ENCODE results near the gene NR2C2.

NR2C2 gene

GRCh38 chr3:14921811-14922705 lies 25.3 kb upstream of the NR2C2 start:
- DNase-seq = no peak

- DNase-seq = no peak
Observed at GRCh38 chr3:14922863-14923262, 24.5 kb upstream of the NR2C2 start.

GRCh38 chr3:14923476-14923875 lies 23.9 kb upstream of the NR2C2 start:
- DNase-seq = no peak

DNA sequence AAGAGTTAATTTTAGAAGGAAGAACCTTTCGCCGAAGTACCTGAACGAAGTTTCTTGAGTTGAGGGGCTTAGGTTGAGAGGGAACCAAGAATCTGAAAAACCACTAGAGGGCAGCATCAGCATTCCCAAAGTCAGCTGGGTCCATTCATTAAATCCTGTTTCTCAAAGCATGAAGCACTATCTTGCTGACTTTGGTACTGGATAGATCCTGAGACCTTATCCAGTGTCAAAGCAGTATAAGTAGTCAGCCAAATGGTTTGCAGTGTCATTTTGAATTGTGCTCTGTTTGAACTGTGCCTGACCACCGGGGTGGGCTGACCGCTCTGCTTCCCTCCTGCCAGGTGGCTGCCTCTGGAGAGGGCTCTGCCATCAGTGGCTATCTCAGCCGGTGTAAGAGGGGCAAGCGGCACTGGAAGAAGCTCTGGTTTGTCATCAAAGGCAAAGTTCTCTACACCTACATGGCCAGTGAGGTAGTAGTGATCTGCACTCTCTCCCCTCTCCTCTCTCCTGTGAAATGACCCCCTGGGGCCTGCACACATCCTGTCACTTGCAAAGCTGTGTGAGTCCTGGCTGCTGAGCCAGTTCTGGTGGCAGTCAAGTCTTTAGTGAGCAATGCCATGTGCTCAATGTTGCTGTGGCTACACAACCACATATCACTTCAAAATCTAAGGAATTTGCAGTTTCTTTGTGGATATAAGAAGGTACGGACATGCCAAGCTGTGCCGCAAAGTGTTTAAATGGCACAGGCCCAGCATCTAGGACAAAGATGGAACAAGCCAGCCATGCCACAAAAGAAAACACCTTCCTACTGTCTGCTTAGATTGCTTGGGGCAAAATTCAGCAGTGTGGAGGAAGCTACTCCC lies 21.4 kb upstream of the NR2C2 start:
- peak; percentile 14 to 83 for DNase-seq

DNA sequence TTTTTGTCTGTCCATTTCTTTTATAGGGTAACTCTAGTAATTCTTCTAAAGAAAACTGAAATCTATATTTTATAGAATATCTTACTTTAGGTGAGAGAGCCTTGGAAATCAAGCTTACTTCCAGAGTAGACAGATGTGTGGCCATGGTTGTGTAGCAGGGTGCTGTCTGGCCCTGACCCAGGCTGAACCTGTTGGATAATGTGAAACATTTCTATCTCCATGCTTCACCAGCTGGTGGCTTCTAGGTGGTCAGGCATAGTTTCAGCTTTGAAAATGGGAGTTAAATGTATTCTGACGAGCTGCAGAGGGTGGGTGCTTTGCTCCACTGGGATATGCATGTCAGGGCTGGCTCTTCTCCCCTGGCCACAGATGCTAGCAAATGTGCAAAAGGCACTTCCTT lies 20.8 kb upstream of the NR2C2 start:
- no peak for DNase-seq

DNA sequence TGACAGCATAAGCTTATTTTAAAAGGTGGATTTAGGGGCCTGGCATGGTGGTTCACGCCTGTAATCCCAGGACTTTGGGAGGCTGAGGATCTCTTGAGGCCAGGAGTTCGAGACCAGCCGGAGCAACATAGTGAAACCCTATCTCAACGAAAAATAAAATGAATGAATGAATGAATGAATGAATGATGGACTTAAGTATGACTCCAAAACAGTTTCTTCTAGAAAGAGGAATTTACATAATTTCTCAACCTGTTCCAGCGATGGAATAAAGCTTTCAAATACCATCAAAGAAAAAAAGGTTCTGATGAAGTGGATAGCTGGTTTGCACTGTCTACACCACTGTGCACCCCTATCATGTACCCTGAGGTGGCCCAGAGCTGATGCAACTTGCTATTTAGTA lies 20.1 kb upstream of the NR2C2 start:
- no peak for DNase-seq

DNA sequence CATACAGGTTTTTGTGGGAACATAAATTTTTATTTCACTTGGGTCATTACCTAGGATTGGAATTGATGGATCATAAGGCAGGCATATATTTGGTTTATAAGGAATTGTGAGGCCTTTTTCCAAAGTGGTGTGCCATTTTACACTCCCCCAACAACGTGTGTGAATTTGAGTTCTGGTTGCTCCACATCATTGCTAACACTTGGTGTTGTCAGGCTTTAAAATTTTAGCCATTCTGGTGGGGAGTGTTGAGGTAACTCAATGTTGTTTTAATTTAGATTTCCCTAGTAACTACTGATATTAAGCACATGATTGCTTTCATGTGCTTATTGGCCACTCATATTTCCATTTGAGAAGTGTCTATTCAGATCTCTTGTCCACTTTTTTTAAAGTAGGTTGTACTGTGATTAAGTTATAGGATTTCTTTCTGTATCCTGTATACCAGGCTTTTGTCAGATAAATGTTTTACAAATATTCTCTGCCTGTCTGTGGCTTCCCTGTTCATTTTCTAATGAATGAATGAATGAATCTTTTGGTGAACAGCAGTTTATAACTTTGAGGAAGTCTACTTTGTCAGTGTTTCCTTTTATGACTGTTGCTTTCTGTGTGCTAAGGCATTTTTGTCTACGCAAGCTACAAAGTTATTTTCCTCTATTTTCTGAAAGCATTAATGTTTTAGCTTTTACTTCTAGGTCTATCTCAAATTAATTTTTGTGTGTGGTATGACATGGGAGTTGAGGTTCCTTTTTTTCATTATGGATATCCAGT lies 17.9 kb upstream of the NR2C2 start:
- DNase-seq = no peak

DNA sequence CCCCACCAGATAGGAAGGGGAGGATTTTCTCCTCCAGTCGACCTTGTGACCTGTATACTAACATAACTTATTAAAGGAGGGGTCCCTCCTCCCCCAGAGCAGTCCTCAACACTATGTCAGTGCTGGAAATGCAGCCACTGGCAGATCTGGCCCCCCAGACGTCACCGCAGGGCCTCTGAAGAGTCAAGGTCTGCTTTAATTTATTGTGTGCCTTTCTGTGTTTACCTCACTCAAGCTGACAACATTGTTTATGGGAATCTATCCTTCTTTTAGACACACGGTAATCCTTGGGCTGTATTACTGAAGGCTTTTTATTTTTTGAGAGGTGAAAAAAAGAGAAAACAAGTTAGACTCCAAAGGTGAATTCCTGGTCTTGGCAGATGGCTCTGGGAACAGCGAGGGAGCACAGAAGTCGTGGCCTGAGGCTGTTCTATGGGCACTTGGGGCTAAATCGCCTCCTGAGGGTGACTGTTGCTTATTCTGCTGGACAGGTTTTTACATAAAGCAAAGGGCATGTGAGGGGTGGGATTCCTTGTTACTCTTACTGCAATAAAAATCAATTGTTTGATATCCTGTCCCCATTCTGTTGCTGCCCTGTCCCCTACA lies 13.5 kb upstream of the NR2C2 start:
- DNase-seq = no peak

DNA sequence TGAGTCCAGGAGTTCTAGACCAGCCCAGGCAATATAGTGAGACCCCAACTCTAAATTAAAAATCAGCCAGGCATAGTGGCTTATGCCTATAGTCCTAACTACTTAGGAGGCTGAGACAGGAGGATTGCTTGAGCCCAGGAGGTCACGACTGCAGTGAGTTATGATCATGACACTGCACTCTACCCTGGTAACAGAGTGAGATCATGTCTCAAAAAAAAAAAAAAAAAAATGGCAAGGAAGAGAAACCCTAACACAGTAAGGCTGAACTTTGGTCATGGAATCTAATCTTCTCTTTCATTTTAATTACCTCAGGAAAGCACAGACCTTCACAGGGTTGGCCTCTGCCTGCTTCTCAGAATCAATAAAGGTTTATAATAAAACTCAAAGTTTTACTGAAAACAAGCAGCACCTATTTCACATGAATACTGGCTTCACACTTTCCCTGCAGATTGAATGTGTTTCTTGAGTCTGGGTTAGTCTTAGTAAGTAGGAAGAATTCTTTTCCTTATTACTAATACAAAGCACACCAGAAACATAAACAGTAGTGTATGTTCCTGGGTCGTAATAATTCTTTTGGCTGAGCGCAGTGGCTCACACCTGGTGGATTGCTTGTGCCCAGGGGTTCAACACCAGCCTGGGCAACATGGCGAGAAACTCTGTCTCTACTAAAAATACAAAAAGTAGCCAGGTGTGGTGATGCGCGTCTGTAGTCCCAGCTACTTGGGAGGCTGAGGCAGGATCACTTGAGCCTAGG lies 11.6 kb upstream of the NR2C2 start:
- DNase-seq = no peak

GRCh38 chr3:14938954-14939353 lies 8.4 kb upstream of the NR2C2 start:
- no peak for DNase-seq

GRCh38 chr3:14941871-14942270 lies 5.5 kb upstream of the NR2C2 start:
- no peak for DNase-seq

DNA sequence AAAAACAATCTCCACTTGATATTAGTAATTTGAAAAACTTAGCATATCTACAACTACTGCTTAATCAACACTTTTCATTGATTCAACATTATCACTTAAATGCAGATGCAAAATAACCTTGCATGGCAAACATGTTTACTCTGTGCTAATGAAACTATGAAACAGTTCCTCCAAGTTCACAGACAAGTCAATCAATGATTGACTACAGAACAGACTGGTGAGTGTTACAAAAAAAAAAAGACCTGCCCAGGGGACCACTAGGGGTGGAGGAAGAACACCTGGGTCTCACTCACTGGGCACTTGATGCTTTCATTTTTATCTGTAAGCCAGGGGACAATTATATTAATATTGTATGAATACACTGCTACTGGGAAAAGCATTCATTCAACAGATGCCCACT lies 4.3 kb upstream of the NR2C2 start:
- no peak for DNase-seq

GRCh38 chr3:14946236-14946635 lies 1.1 kb upstream of the NR2C2 start:
- DNase-seq = no peak

DNA sequence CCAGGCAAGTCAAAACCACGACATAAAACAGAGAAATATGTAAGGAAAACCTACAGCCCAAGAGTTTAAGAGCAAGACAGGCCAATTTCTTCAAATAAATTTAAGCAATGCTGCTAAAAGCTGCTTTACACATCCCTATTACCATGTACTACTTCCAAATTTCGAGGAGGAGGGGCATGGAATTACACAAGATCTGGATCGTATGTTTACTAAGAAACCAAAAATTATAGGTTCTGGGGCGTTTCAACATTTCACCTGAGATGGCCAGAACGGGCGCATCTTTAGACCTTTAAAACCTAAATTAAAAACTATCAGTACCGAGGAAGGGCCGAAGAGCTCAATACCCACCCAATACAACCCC lies 664 bp upstream of the NR2C2 start:
- no peak for DNase-seq

DNA sequence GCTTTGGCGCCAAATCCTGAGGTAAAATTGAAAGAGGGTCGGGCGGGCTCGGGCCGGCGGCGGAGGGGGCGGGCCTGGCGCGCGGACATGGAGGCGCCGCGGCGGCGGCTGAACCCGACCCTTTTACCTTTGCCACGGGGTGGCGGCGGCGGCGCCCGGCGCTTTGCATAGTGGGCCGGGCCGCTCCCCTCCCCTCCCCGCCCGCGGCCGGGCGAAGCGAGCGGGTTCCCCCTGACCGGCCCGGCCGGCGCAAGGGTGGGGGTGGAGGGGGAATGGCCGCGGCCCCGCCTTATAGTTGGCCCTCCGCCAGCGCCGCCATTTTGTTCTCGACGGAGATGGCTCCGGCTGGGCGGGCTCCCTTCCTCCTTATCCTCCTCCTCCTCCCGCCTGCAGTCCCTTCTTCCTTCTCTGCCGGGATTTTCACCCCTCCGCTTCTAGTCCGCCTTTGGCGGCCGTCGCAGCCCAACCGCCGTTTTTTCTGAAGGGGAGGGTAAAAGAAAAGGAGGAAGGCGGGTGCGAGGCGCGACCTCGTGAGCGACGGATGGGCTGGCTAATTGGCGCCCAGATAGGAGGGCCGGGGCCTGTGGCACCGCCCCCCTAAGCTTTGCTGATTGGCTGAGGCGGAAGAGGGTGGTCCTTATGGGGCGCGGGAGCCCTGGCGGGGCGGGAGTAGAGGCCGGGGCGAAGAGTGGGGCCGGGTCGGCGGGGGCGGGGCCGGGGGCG lies 664 bp downstream of the NR2C2 start:
- DNase-seq = peak; percentile 90 to 97

DNA sequence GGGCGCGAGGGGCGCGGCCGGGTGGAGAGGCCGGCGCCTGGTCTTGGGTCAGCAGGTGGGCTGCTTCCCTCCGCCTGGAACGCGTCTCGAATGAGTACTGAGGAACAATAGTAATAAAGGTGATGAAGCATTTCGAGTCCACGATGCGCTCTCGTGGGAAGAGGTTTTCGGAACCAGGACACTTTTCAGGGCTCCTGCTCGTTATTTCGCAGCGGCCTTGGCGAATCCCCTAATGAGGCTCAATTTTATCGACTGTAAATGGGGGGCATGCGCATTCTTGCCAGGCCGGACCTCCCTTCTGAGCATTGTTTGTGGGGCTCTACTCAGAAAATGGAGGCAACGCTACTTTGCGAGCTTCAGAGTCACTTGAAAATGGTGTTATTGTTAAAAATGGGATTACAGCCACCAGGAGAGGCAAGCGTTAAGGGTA lies 1.2 kb downstream of the NR2C2 start:
- DNase-seq = no peak

DNA sequence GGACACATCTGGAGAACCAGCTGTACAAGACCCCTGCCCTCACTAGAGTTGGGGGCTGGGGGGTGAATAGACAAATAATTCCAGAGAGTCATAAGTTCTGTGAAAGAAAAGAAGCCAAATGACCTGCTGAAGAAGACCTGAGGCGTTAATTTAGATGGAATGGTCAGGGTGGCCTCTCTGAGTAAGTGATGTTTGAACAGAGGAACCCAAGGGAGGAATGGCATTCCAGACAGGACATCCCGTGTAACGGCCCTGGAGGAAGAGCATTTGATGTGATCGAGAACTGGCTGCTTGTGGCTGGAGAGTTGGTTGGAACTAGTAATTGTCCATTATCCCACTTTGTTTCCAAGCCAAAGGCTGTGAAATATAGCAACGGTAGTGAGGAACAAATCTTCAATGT lies 1.7 kb downstream of the NR2C2 start:
- DNase-seq = no peak

- no peak for DNase-seq
Observed at GRCh38 chr3:14950274-14950673, 2.9 kb downstream of the NR2C2 start.

GRCh38 chr3:14957153-14957552 lies 9.8 kb downstream of the NR2C2 start:
- peak; percentile 44 to 58 for DNase-seq

DNA sequence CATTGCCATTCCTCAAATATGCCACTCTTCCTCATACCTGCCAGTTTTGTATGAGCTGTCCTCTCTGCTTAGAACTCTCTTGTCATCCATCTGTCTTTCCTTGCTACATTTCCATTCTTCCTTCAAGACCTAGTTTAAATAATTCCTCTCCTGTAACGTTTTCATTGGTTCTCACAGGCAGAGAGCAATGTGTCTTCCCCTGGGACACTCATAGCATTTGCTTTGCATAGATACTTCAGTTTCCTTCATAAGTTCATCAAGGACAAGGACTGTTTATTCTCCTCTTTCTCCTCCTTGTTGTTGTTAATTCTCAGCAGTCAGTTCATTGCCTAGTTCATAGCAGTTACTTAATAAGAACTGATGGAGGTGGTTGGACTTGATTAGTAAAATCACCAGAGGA lies 10.5 kb downstream of the NR2C2 start:
- peak; percentile 51 to 61 for DNase-seq

GRCh38 chr3:14959359-14959943 lies 12.1 kb downstream of the NR2C2 start:
- no peak for DNase-seq

Data from NCI-H526 (cell line).